ENCODE results near the gene THOC5. TPM values are rescaled to one million over a fixed set of nuclear protein-coding genes. Genes with fewer than 3 reads are reported as not detected.

THOC5 gene
- total RNA-seq, 4 donors from 2014 or later = 23.9 to 46.6 (median 30.3) TPM

DNA sequence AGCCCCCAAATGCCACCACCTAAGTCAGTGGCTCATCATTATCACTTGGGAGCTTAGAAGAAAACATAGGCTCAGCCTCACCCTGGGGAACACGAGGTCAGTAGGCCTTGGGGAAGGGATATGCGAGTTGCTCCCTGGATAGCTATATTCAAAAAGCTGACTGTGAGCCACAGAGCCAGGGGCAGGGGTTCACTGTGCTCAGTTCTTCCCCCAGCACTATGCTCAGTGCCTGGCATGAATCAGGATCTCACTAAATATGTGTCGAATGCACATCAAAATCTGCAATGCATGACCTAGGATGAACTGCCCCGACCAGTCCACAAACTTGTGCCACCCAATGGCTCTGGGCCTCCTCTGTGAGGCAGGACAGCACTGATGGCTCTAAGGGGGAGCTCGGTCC is 35.1 kb downstream of the THOC5 start:
- H3K27me3 ChIP-seq = no peaks in the 10 kb centered on the region
- DNase-seq = no peak
- 92 to 94% methylated on average over 3 of the region's 5 CpGs for WGBS, 2 donors
- no peaks in the 10 kb centered on the region for H3K4me1 ChIP-seq
- peaks cover 60 to 66% of the 10 kb centered on the region in 2 donors for H3K36me3 ChIP-seq
- TF ChIP-seq, protein P1, sequence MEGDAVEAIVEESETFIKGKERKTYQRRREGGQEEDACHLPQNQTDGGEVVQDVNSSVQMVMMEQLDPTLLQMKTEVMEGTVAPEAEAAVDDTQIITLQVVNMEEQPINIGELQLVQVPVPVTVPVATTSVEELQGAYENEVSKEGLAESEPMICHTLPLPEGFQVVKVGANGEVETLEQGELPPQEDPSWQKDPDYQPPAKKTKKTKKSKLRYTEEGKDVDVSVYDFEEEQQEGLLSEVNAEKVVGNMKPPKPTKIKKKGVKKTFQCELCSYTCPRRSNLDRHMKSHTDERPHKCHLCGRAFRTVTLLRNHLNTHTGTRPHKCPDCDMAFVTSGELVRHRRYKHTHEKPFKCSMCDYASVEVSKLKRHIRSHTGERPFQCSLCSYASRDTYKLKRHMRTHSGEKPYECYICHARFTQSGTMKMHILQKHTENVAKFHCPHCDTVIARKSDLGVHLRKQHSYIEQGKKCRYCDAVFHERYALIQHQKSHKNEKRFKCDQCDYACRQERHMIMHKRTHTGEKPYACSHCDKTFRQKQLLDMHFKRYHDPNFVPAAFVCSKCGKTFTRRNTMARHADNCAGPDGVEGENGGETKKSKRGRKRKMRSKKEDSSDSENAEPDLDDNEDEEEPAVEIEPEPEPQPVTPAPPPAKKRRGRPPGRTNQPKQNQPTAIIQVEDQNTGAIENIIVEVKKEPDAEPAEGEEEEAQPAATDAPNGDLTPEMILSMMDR (IDR thresholded peaks at IDR 0.05) = no peak
- no peak for TF ChIP-seq POLR2A (IDR thresholded peaks at IDR 0.05)
- H3K9me3 ChIP-seq = no peaks in the 10 kb centered on the region
- H3K4me3 ChIP-seq (replicated peaks in 1 of 3) = no peak overlapping the region
- no peak overlapping the region for H3K27ac ChIP-seq
- intact Hi-C loops (cut with DNase I) = no loop called here

DNA sequence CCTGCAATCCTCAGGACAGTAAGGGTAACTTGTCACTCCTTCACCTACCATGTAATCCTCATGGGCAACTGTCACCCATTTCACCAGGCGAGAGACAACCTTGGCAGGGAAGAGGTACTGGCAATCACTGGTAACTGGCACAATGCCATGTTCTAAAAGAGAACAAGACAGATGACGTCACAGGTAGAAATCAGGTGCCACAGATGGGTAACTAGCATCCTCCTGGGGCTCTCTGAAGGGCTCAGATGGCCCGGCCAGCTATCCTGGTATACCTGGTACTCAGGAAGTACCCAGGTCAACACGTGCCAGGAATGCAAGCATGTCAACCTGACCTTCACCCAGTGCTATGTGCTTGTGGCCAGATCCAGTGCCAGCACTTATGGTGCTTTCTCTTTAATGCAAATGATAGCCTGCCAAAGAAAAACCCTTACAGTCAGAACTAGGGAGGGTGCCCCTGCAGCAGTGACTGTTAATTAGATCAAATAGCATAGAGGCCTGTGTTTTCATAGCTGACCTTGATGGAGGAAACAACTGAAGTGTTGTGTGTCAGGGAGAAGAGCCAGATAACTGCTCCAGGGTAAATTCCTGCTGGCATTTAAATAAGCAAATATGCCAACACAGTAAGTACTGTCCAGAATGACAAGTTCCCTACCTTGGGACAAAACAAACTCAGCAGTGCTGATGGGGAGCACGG is 36.2 kb downstream of the THOC5 start:
- intact Hi-C loops (cut with DNase I) = no loop called here
- Histone ChIP-seq H3K27me3 (no peaks in the 10 kb centered on the region), H3K9me3 (no peaks in the 10 kb centered on the region), H3K36me3 (peaks cover 62 to 65% of the 10 kb centered on the region in 2 donors), H3K4me1 (no peaks in the 10 kb centered on the region), H3K4me3 (replicated peaks in 1 of 3) (no peak overlapping the region), H3K27ac (no peak overlapping the region)
- no peak for TF ChIP-seq POLR2A (IDR thresholded peaks at IDR 0.05)
- TF ChIP-seq, protein P1 (IDR thresholded peaks at IDR 0.05) = no peak
- no peak for DNase-seq
- WGBS, 2 donors = 61 to 79% methylated on average over 5 of the region's 5 CpGs

GRCh38 chr22:29512031-29512430 is 41.5 kb downstream of the THOC5 start:
- H3K4me1 ChIP-seq = no peaks in the 10 kb centered on the region
- no peaks in the 10 kb centered on the region for H3K27me3 ChIP-seq
- H3K9me3 ChIP-seq = no peaks in the 10 kb centered on the region
- TF ChIP-seq, protein P1 (IDR thresholded peaks at IDR 0.05) = no peak
- TF ChIP-seq POLR2A (IDR thresholded peaks at IDR 0.05) = no peak
- DNase-seq = no peak
- intact Hi-C loops (cut with DNase I) = no loop called here
- 92 to 96% methylated on average over 4 of the region's 4 CpGs for WGBS, 2 donors
- H3K36me3 ChIP-seq = peaks cover 76 to 78% of the 10 kb centered on the region in 2 donors
- no peak overlapping the region for H3K4me3 ChIP-seq (replicated peaks in 1 of 3)
- no peak overlapping the region for H3K27ac ChIP-seq

GRCh38 chr22:29511126-29511862 is 42.3 kb downstream of the THOC5 start:
- DNase-seq = no peak
- H3K36me3 ChIP-seq = peaks cover 72 to 74% of the 10 kb centered on the region in 2 donors
- no peak overlapping the region for H3K4me3 ChIP-seq (replicated peaks in 1 of 3)
- 90 to 92% methylated on average over 8 of the region's 8 CpGs for WGBS, 2 donors
- H3K27ac ChIP-seq = no peak overlapping the region
- TF ChIP-seq POLR2A (IDR thresholded peaks at IDR 0.05) = no peak
- TF ChIP-seq, protein P1 (IDR thresholded peaks at IDR 0.05) = no peak
- no peaks in the 10 kb centered on the region for H3K27me3 ChIP-seq
- H3K9me3 ChIP-seq = no peaks in the 10 kb centered on the region
- intact Hi-C loops (cut with DNase I) = no loop called here
- H3K4me1 ChIP-seq = no peaks in the 10 kb centered on the region

DNA sequence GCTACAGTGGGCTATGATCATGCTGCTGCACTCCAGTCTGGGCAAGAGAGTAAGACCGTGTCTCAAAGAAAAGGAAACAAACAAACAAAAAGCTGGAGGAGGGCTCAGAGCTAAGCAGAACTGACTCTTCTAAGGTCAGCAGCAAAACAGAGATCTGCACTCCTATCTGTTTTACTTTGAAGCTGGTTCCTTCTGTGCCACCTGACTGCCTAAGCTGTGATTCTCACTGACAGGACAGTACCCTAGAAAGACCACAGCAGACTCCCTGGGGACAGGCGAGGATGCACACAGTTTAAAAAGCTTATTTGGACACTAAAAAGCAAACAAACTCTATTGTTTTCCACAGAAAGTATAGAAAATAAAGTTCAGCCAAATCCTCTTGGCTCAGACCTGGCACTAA is 43.0 kb downstream of the THOC5 start:
- intact Hi-C loops (cut with DNase I) = no loop called here
- no peaks in the 10 kb centered on the region for H3K9me3 ChIP-seq
- TF ChIP-seq POLR2A (IDR thresholded peaks at IDR 0.05) = no peak
- TF ChIP-seq, protein P1 (IDR thresholded peaks at IDR 0.05) = no peak
- no peaks in the 10 kb centered on the region for H3K27me3 ChIP-seq
- peaks cover 65 to 67% of the 10 kb centered on the region in 2 donors for H3K36me3 ChIP-seq
- WGBS, 2 donors = 94 to 100% methylated on average over 2 of the region's 2 CpGs
- H3K27ac ChIP-seq = no peak overlapping the region
- no peaks in the 10 kb centered on the region for H3K4me1 ChIP-seq
- DNase-seq = no peak
- H3K4me3 ChIP-seq (replicated peaks in 1 of 3) = no peak overlapping the region

All from thyroid gland (tissue), 4 donors.